Placental epithelial cell (primary cell): ENCODE data around the gene HDGFL2. TPM values are rescaled to one million over a fixed set of nuclear protein-coding genes. Genes with fewer than 3 reads are reported as not detected.

Experiments
- small RNA-seq: library from RNA; depleted of rRNA; stranded (forward); fragments of <200 nt; gene quantifications from one replicate; pipeline ENCODE3, GENCODE V24; 2012
- total RNA-seq: library from RNA; depleted of rRNA; stranded (reverse); fragments of >200 nt; gene quantifications from 2 replicates; pipeline ENCODE4 v1.2.3, GENCODE V29; 2012

The HDGFL2 gene
- 48.4 and 57.3 TPM in 2 replicates for total RNA-seq

GRCh38 chr19:4472174-4472974 lies at the start of gene HDGFL2:
Gene HDGFL2, plus strand, starts transcription at chr19:4472297. Its CDS starts 54 bp downstream, at chr19:4472351.

GRCh38 chr19:4457654-4458395 lies 14.3 kb upstream of the HDGFL2 start, which contains the start of gene UBXN6:
Gene UBXN6, minus strand, starts transcription at chr19:4457794. Its CDS starts 97 bp downstream, at chr19:4457697.

GRCh38 chr19:4518345-4519171 lies 46.5 kb downstream of the HDGFL2 start, which contains the start of gene PLIN4:
Gene PLIN4, minus strand, starts transcription at chr19:4518486. Its CDS starts 214 bp downstream, at chr19:4518272.

GRCh38 chr19:4534836-4535658 lies 63.0 kb downstream of the HDGFL2 start, which contains the start of gene PLIN5:
Gene PLIN5, minus strand, starts transcription at chr19:4535224. Its CDS starts 1,150 bp downstream, at chr19:4534074.

GRCh38 chr19:4539693-4540581 lies 67.8 kb downstream of the HDGFL2 start, which contains the start of gene LRG1:
Gene LRG1, minus strand, starts transcription at chr19:4540036. Its CDS starts 23 bp downstream, at chr19:4540013.

Small RNA genes lying within 50 kb of the gene (small RNA-seq; reads per million reads assigned to genes)
- gene MIR4746: not detected

Other genes starting within 250 kb of the HDGFL2 start
- gene EBI3, start 242.8 kb upstream of the HDGFL2 start, total RNA-seq: 0.79 and 1.2 TPM in 2 replicates
- gene YJU2, start 225.2 kb upstream of the HDGFL2 start, total RNA-seq: 18.8 and 22.1 TPM in 2 replicates
- gene SHD, start 193.0 kb upstream of the HDGFL2 start, total RNA-seq: not detected in 2 replicates
- not detected in 2 replicates for gene TMIGD2, start 169.9 kb upstream of the HDGFL2 start, total RNA-seq
- 1.7 TPM in 1 of 2 replicates, not detected in the other for gene FSD1, start 167.7 kb upstream of the HDGFL2 start, total RNA-seq
- gene STAP2, start 133.5 kb upstream of the HDGFL2 start, total RNA-seq: 51.0 and 60.1 TPM in 2 replicates
- gene MPND, start 128.7 kb upstream of the HDGFL2 start, total RNA-seq: 9.1 and 14.9 TPM in 2 replicates
- gene SH3GL1, start 71.8 kb upstream of the HDGFL2 start, total RNA-seq: 37.3 and 78.5 TPM in 2 replicates
- 4.7 and 13.0 TPM in 2 replicates for gene CHAF1A, start 69.7 kb upstream of the HDGFL2 start, total RNA-seq
- gene UBXN6, start 14.5 kb upstream of the HDGFL2 start, total RNA-seq: 112 and 115 TPM in 2 replicates
- not detected in 2 replicates for gene PLIN4, start 46.2 kb downstream of the HDGFL2 start, total RNA-seq
- gene PLIN5, start 62.9 kb downstream of the HDGFL2 start, total RNA-seq: not detected in 2 replicates
- gene LRG1, start 67.7 kb downstream of the HDGFL2 start, total RNA-seq: not detected in 2 replicates
- gene SEMA6B, start 87.4 kb downstream of the HDGFL2 start, total RNA-seq: not detected in 2 replicates
- 2.4 and 3.1 TPM in 2 replicates for gene TNFAIP8L1, start 167.2 kb downstream of the HDGFL2 start, total RNA-seq
- gene MYDGF, start 198.0 kb downstream of the HDGFL2 start, total RNA-seq: 82.8 and 131 TPM in 2 replicates